Muscle layer of duodenum (tissue), 2 donors: Measurements from ENCODE around the gene CRYBB2.
"Not testable (repeated sequence)": the region's sequence is repeated elsewhere in the genome, so short reads cannot be mapped to it uniquely, and the experiment has no call there.

Experiments
- H3K27ac ChIP-seq: one replicate; pipeline ENCODE4 v1.7.0; 2013; ENCODE audit warnings: mild to moderate bottlenecking, low read length
- H3K27me3 ChIP-seq: one replicate; pipeline ENCODE4 v1.7.0; 2013; ENCODE audit warnings: low read depth, mild to moderate bottlenecking, control low read depth, low read length
- H3K36me3 ChIP-seq, 2 donors: one replicate each; pipeline ENCODE4 v1.7.0; 2013; ENCODE audit warnings: low read length in 2 of 2, control low read depth in 1 of 2, mild to moderate bottlenecking in 1 of 2; ENCODE audit not compliant: insufficient read depth in 2 of 2, control insufficient read depth in 1 of 2
- H3K4me1 ChIP-seq, 2 donors: one replicate each; pipeline ENCODE4 v1.7.0; 2013; ENCODE audit warnings: low read length in 2 of 2, mild to moderate bottlenecking in 2 of 2, control low read depth in 1 of 2, moderate library complexity in 1 of 2; ENCODE audit not compliant: insufficient read depth in 2 of 2, control insufficient read depth in 1 of 2
- H3K4me3 ChIP-seq, 2 donors: one replicate each; pipeline ENCODE4 v1.7.0; 2013; ENCODE audit warnings: low read length in 2 of 2, low read depth in 1 of 2, mild to moderate bottlenecking in 1 of 2
- H3K9me3 ChIP-seq, 2 donors: one replicate each; pipeline ENCODE4 v1.7.0; 2013; ENCODE audit warnings: low read length in 2 of 2, control low read depth in 1 of 2, mild to moderate bottlenecking in 1 of 2; ENCODE audit not compliant: control insufficient read depth in 1 of 2
- donor health status: healthy.

Gene CRYBB2, protein sequence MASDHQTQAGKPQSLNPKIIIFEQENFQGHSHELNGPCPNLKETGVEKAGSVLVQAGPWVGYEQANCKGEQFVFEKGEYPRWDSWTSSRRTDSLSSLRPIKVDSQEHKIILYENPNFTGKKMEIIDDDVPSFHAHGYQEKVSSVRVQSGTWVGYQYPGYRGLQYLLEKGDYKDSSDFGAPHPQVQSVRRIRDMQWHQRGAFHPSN

DNA sequence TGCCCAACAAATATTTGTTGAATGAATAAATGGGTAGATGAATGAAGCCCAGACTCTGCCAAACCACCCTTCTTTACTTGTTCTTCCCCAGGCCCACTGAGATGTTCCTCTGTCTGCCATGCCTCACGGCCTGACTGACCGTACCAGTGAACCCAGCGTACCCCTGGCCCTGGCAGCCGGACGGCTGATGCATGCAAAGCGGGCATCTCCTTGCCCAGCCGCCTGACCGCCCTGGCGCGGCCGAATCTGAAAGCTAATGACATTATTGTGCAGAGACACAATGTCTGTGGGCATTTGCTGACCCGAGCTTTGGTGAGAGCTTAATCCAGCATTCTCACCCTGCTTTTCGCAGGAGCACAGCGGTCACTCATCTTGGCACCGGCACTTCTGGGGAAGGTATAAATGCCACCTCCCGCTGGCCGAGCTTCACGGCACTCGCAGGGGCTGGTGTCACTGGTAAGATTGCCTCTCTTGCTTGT is at the start of gene CRYBB2:
TSS of gene CRYBB2 (plus strand) at position 429 of the 479 bp plus-strand sequence. CDS start 1,791 bp downstream, outside the sequence.
- Histone ChIP-seq H3K4me1 (no peaks in the 10 kb centered on the region), H3K9me3 (no peaks in the 10 kb centered on the region), H3K36me3 (no peaks in the 10 kb centered on the region), H3K27me3 (no peaks in the 10 kb centered on the region), H3K4me3 (no peak within 1 kb of the TSS), H3K27ac (no peak within 1 kb of the TSS)

DNA sequence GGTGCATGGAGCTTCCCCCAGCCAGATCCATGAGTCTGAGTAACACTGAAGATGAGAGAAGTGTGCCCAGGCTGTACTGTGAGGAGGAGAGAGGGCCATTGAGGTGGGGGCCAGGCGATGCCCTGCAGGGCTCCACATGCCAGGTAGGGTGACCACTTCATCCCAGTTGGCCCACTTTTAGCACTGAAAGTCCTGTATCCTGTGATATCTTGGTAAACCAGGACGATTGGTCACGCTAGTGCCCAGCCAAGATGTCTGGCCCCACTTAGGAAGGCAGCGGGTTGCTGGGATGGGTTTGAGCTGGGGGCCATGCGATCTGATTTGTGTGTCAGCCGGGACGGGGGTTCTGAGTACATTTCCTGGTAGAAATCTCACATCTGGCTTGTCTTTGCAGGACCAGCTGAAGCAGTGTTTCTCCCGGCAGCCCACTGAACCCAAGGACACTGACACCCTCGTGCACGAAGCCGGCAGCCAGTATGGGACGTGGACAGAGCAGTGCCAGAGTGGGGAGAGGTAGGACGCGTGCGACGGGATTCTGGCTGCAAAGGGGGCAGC is 48.9 kb upstream of the CRYBB2 start:
- Histone ChIP-seq H3K9me3 (no peaks in the 10 kb centered on the region), H3K27ac (no peak overlapping the region), H3K36me3 (peaks cover 4 to 23% of the 10 kb centered on the region in 2 donors), H3K4me3 (no peak overlapping the region), H3K4me1 (no peaks in the 10 kb centered on the region), H3K27me3 (no peaks in the 10 kb centered on the region)

DNA sequence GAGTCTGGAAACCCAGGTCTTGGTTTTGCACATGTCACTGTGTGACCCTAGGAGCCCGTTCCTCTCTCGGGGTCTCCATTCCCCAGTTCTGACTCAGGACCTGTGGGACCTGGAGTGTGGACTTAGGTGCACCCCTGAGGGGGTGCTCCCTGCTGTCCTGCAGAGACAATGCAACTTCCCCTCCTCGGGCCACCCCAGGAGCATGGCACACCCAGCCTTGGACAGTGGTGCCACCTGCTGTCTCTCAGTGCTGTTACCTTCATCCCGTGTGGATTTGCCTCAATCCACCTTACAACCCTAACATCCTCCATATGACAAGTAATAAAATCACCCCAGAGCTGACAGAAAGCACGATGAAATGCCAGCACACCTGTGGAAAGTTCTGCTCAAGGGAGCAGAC is 47.3 kb upstream of the CRYBB2 start:
- Histone ChIP-seq H3K4me1 (no peaks in the 10 kb centered on the region), H3K36me3 (peaks cover 14 to 32% of the 10 kb centered on the region in 2 donors), H3K27me3 (no peaks in the 10 kb centered on the region), H3K9me3 (no peaks in the 10 kb centered on the region), H3K27ac (no peak overlapping the region), H3K4me3 (no peak overlapping the region)

DNA sequence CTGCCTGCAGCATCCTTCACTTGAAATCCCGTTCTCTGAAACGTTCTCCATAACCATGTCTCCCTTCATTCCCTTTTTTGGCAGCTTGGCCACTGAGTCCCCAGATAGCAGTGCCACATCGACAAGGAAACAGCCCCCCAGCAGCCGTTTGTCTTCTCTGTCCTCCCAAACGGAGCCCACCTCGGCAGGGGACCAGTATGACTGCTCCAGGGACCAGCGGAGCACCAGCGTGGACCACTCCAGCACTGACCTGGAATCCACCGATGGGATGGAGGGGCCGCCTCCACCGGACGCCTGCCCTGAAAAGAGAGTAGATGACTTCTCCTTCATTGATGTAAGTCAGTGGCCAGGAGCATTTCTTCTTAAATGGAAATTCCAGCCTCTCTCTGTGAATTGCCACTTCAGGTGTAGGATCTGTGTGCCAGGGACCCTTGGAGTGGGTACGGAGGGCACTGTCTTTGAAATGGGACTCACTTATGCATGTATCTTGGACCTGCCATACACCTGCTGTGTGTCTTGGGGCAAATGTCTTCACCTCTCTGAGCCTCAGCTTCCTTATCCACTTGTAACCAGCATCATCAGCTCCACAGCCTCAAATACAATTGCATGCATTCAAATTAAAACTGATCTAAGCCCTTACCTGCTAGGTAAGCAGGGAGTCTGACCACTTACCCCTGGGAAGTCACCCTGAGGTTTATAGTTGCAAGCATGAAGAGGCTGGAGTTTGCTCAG is 45.1 kb upstream of the CRYBB2 start:
- no peaks in the 10 kb centered on the region for H3K4me1 ChIP-seq
- H3K9me3 ChIP-seq: peaks cover under 1 to 2% of the 10 kb centered on the region in 2 donors
- H3K36me3 ChIP-seq: peaks cover 14 to 49% of the 10 kb centered on the region in 2 donors
- H3K27ac ChIP-seq: no peak overlapping the region
- no peak overlapping the region for H3K4me3 ChIP-seq
- H3K27me3 ChIP-seq: no peaks in the 10 kb centered on the region

DNA sequence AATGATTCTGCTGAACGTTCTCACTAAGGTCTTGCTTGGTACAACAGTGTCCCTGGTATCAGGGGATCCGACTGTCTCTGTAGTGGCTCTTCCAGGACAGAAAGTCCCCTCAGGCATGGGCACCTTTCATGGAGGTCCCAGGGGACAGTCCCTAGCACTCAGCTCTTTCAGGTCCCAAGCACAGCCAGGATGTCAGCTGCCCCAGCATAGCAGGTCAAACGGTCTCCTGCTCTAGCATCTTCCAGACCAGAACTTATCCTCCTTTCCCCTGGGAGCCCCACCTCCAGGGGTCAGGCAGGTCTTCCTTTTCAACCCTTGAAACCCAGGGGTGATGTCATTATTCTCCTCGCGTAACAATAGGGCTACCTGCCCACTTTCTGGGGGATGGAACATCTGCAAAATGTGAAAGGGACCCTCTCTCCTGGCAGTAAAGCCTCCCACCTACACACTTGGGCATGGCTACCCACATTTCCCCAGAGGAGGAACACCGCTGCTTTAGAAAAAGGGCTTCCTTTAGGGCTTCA is 44.5 kb upstream of the CRYBB2 start:
- H3K9me3 ChIP-seq: peaks cover 6% of the 10 kb centered on the region in 2 donors
- peaks cover 14 to 55% of the 10 kb centered on the region in 2 donors for H3K36me3 ChIP-seq
- no peak overlapping the region for H3K4me3 ChIP-seq
- no peak overlapping the region for H3K27ac ChIP-seq
- H3K4me1 ChIP-seq: no peaks in the 10 kb centered on the region
- H3K27me3 ChIP-seq: no peaks in the 10 kb centered on the region

DNA sequence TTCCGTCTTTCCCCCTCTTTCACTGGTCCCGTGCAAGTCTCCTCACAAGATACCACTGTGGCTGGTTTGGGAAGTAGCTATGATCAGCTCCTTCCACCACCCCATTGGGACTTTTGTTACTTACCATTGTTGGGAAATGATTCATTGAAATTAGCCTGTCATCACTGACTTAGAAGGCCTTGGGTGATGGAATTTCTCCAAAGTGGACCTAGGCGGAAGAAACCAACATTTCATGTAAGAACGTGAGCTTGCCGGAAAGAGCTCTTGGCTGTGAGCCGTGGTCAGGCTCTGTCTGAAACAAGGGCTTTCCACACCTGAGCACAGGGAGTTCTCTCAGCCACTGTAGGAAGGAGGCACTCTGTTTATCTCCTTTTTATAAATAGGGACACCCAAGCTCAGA is 43.3 kb upstream of the CRYBB2 start:
- Histone ChIP-seq H3K4me3 (no peak overlapping the region), H3K36me3 (peaks cover 14 to 54% of the 10 kb centered on the region in 2 donors), H3K9me3 (peaks cover 7 to 9% of the 10 kb centered on the region in 2 donors), H3K4me1 (no peaks in the 10 kb centered on the region), H3K27me3 (no peaks in the 10 kb centered on the region), H3K27ac (no peak overlapping the region)

DNA sequence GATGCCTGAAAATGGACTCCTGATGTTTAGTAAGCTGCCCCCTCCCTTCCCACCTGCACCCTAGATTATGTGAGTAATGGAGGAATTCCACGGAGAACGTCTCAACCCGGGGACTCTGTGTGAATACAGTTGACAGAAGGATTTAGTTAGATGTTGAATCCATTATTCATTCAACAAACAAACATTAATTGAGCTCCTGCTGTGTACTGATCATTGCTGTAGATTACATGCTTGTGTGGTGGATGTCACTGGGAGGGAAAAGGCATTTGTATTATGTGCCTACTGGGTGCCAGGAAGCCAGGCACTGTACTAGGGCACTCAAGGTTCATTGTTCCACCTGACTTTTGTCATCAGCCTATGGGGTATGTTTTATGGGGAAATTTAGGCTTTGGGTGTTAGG is 42.6 kb upstream of the CRYBB2 start:
- Histone ChIP-seq H3K4me3 (no peak overlapping the region), H3K36me3 (peaks cover 14 to 57% of the 10 kb centered on the region in 2 donors), H3K4me1 (no peaks in the 10 kb centered on the region), H3K9me3 (peaks cover 7 to 9% of the 10 kb centered on the region in 2 donors), H3K27me3 (no peaks in the 10 kb centered on the region), H3K27ac (no peak overlapping the region)

DNA sequence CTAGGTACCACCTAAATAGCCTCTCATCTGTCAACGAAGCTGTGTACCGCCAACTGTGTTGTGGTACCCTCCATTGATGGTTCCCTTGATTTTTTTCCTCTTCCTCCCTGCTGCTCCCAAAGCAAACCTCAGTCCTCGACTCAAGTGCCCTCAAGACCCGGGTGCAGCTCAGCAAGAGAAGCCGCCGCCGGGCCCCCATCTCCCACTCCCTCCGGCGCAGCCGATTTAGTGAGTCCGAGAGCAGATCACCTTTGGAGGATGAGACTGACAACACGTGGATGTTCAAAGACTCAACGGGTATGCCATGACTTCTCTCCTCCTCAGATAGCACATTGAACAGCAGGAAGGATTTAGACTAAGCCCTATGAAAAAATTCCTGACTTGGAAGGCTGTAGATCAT is 42.2 kb upstream of the CRYBB2 start:
- Histone ChIP-seq H3K36me3 (peaks cover 14 to 57% of the 10 kb centered on the region in 2 donors), H3K27me3 (no peaks in the 10 kb centered on the region), H3K4me1 (no peaks in the 10 kb centered on the region), H3K9me3 (peaks cover 7 to 9% of the 10 kb centered on the region in 2 donors), H3K4me3 (no peak overlapping the region), H3K27ac (no peak overlapping the region)

DNA sequence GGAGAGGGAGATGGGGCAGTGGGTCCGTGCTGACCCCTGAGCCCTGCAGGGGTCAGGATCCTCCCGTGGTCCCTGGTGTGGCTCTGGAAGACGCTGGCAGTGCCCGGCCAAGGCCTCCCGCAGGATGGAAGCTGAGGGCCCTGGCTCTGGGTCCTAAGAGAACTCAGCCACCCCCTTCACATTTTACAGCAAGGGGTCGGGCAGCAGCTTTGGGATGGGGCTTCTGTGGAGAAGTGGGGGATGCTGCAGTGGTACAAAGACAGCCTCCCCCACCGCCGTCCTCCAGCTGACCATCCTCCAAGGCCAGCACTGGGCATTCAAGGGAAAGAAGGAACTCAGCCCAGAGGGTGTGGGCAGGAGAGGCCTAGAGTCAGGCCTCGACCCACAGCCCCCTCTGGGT is 41.5 kb upstream of the CRYBB2 start:
- Histone ChIP-seq H3K36me3 (peaks cover 14 to 57% of the 10 kb centered on the region in 2 donors), H3K4me3 (no peak overlapping the region), H3K4me1 (no peaks in the 10 kb centered on the region), H3K27me3 (no peaks in the 10 kb centered on the region), H3K9me3 (peaks cover 7 to 9% of the 10 kb centered on the region in 2 donors), H3K27ac (no peak overlapping the region)

DNA sequence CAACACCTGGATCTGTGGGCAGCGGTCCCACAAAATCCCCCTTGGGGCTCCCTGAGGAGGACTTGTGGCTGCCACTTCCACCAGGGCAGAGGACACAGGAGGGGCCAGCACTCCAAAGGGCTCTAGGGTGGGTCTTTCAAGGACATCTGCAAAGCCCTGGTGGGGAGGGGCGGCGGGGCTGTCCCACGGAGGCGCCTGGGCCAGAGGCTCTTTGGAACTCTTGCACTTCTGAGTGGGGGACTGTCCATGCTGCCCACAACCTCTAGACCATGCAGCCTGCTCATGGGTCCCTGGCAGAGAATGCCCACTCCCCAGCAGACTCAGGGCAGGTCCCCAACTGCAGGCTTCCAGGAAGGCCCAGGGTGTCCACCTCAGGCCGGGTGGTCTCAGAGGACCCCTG is 41.1 kb upstream of the CRYBB2 start:
- peaks cover 14 to 57% of the 10 kb centered on the region in 2 donors for H3K36me3 ChIP-seq
- H3K4me3 ChIP-seq, H3K9me3 ChIP-seq, H3K27me3 ChIP-seq, H3K4me1 ChIP-seq, H3K27ac ChIP-seq: not testable (repeated sequence)

DNA sequence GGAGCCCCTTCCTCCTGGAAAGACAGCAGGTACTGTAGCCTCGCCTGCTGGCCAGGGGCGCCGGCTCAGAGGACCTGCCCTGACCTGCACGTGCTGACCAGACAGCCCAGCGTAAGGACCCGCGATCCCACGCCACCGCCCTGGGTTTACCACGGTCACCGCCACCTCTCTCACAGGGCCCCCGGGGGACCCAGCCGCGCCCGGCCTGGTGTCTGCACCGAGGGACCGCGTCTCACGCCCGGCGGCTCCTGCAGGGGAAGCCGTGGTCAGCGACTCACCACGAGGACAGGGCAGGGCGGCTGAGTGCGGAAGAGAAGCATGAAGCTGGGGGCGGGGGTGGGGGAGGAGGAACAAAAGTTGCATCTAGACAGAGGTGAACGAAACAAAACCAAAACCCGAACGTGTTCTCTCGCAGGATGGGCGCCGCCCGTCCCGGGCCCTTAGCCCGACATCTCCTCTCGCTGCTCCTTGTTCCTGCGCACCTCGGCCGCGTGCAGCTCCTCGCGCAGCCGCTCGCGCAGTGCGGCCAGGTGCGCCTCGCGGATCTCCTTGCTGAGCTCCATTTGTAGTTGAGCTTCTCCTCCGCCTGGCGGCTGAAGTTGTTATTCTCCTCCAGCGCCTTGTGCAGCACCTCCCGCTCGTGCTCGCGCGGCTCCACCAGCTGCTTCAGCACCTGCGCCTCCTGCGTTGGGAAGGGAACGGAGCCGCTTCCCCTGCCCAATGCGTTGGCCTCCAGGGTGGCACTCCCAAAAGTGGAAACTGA is 40.4 kb upstream of the CRYBB2 start:
- peaks cover 14 to 52% of the 10 kb centered on the region in 2 donors for H3K36me3 ChIP-seq
- H3K9me3 ChIP-seq, H3K4me3 ChIP-seq, H3K27ac ChIP-seq, H3K27me3 ChIP-seq, H3K4me1 ChIP-seq: not testable (repeated sequence)
